Skeletal muscle satellite cell (primary cell): ENCODE results near the gene TIMM13.
"Not testable (repeated sequence)": the region's sequence is repeated elsewhere in the genome, so short reads cannot be mapped to it uniquely, and the experiment has no call there.

Source experiments
- H3K27me3 ChIP-seq: 2 replicates; pipeline ENCODE4 v1.7.0; 2013; ENCODE audit warnings: low read length; ENCODE audit not compliant: control insufficient read depth, insufficient read depth
- H3K36me3 ChIP-seq: 2 replicates; pipeline ENCODE4 v1.7.0; 2013; ENCODE audit warnings: mild to moderate bottlenecking, control low read depth, low read length; ENCODE audit not compliant: insufficient read depth
- H3K4me1 ChIP-seq: 2 replicates; pipeline ENCODE4 v1.7.0; 2013; ENCODE audit warnings: low read length; ENCODE audit not compliant: control insufficient read depth, insufficient read depth
- H3K4me2 ChIP-seq: 2 replicates; pipeline ENCODE4 v1.7.0; 2013; ENCODE audit warnings: mild to moderate bottlenecking, low read length
- H3K4me3 ChIP-seq: 2 replicates; pipeline ENCODE4 v1.7.0; 2013; ENCODE audit warnings: low read length
- H3K9ac ChIP-seq: 2 replicates; pipeline ENCODE4 v1.7.0; 2013; ENCODE audit warnings: mild to moderate bottlenecking, low read depth, low read length, moderate library complexity
- H3K9me3 ChIP-seq: replicated peaks from 2 replicates; pipeline ENCODE4 v1.7.0; 2013; ENCODE audit warnings: mild to moderate bottlenecking, control low read depth, low read length

Gene TIMM13

DNA sequence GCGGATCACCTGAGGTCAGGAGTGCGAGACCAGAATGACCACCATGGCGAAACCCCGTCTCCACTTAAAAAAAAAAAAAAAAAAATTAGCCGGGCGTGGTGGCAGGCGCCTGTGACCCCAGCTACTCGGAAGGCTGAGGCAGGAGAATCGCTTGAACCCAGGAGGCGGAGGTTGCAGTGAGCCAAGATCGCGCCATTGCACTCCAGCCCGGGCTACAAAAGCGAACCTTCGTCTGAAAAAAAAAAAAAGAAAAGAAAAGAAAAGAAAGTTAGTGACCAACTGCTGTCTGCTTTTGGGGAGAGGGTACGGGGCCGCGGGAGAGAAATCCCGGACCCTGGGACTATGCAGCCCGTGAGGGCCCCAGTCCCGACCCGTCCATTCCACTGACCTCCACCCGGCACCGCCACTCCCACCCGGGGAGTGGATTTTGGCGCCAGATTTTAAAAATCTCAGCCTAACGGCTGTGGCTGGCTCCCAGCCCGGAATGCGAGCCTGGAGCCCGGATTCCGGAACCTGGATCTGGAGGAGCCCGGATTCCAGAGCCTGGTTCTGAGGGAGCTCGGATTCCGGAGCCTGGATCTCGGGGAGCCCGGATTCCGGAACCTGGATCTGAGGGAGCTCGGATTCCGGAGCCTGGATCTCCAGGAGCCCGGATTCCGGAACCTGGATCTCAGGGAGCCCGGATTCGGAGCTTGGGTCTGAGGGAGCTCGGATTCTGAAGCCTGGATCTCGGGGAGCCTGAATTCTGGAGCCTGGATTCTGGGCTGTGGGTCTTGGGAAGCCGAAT, 35.4 kb upstream of the TIMM13 start:
- H3K4me3 ChIP-seq = peak overlapping the region; percentile 87
- H3K9ac ChIP-seq = peak overlapping the region; percentile 82
- H3K4me1 ChIP-seq = peaks cover 10% of the 10 kb centered on the region

GRCh38 chr19:2461751-2462634, 34.6 kb upstream of the TIMM13 start:
- no peaks in the 10 kb centered on the region for H3K36me3 ChIP-seq
- peaks cover 14% of the 10 kb centered on the region for H3K4me1 ChIP-seq
- H3K4me2 ChIP-seq = peak overlapping the region; percentile 98
- H3K4me3 ChIP-seq = peak overlapping the region; percentile 87
- no peaks in the 10 kb centered on the region for H3K27me3 ChIP-seq
- no peaks in the 10 kb centered on the region for H3K9me3 ChIP-seq
- peak overlapping the region; percentile 82 for H3K9ac ChIP-seq

More for the DNA sequence above, 35.4 kb upstream of the TIMM13 start:
- H3K27me3 ChIP-seq = no peaks in the 10 kb centered on the region
- H3K9me3 ChIP-seq = no peaks in the 10 kb centered on the region
- no peaks in the 10 kb centered on the region for H3K36me3 ChIP-seq
- peak overlapping the region; percentile 98 for H3K4me2 ChIP-seq

GRCh38 chr19:2460245-2460644, 32.9 kb upstream of the TIMM13 start:
- no peak overlapping the region for H3K9ac ChIP-seq
- H3K9me3 ChIP-seq = no peaks in the 10 kb centered on the region
- no peak overlapping the region for H3K4me2 ChIP-seq
- no peaks in the 10 kb centered on the region for H3K36me3 ChIP-seq
- H3K4me1 ChIP-seq = peaks cover 19% of the 10 kb centered on the region
- no peak overlapping the region for H3K4me3 ChIP-seq
- no peaks in the 10 kb centered on the region for H3K27me3 ChIP-seq

DNA sequence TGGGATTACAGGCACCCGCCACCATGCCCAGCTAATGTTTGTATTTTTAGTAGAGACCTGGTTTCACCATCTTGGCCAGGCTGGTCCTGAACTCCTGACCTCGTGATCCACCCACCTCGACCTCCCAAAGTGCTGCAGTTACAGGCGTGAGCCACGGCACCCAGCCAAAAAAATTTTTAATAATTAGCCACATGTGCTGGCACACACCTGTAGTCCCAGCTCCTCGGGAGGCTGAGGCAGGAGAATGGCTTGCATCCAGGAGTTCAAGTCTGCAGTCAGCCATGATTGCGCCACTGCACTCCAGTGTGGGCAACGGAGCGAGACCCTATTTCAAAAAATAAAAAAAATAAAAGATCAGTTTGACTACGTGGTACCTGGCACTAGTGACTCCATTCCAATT, 31.4 kb upstream of the TIMM13 start:
- not testable (repeated sequence) for H3K36me3 ChIP-seq, H3K9me3 ChIP-seq, H3K9ac ChIP-seq, H3K4me3 ChIP-seq, H3K4me2 ChIP-seq, H3K27me3 ChIP-seq
- peaks cover 27% of the 10 kb centered on the region for H3K4me1 ChIP-seq

DNA sequence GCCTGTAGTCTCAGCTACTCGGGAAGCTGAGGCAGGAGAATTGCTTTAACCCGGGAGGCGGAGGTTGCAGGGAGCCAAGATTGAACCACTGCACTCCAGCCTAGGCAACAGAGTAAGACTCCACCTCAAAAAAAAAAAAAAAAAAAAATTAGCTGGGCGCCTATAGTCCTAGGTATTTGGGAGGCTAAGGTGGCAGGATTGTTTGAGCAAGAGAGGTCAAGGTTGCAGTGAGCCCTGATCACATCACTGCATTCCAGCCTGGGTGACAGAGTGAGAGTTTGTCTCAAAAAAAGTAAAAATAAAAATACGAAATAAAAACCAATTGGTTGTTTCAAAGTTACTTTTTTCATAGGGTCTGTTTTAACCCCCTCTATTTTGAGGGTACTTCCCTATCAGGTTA, 30.7 kb upstream of the TIMM13 start:
- H3K27me3 ChIP-seq = no peaks in the 10 kb centered on the region
- H3K4me2 ChIP-seq = no peak overlapping the region
- no peaks in the 10 kb centered on the region for H3K9me3 ChIP-seq
- H3K36me3 ChIP-seq = no peaks in the 10 kb centered on the region
- no peak overlapping the region for H3K4me3 ChIP-seq
- H3K9ac ChIP-seq = no peak overlapping the region
- H3K4me1 ChIP-seq = peaks cover 27% of the 10 kb centered on the region

- Histone ChIP-seq H3K4me3 (peak overlapping the region; percentile 96), H3K4me1 (peaks cover 24% of the 10 kb centered on the region), H3K27me3 (no peaks in the 10 kb centered on the region), H3K4me2 (peak overlapping the region; percentile 95), H3K36me3 (no peaks in the 10 kb centered on the region), H3K9ac (peak overlapping the region; percentile 53), H3K9me3 (no peaks in the 10 kb centered on the region)
Observed at GRCh38 chr19:2457394-2458037, 30.1 kb upstream of the TIMM13 start.

GRCh38 chr19:2455851-2456570, 28.6 kb upstream of the TIMM13 start:
- no peaks in the 10 kb centered on the region for H3K9me3 ChIP-seq
- H3K27me3 ChIP-seq = no peaks in the 10 kb centered on the region
- H3K9ac ChIP-seq = peak overlapping the region; percentile 94
- H3K4me1 ChIP-seq = peaks cover 17% of the 10 kb centered on the region
- H3K36me3 ChIP-seq = peaks cover 6% of the 10 kb centered on the region
- H3K4me2 ChIP-seq = peak overlapping the region; percentile 95
- H3K4me3 ChIP-seq = peak overlapping the region; percentile 96

DNA sequence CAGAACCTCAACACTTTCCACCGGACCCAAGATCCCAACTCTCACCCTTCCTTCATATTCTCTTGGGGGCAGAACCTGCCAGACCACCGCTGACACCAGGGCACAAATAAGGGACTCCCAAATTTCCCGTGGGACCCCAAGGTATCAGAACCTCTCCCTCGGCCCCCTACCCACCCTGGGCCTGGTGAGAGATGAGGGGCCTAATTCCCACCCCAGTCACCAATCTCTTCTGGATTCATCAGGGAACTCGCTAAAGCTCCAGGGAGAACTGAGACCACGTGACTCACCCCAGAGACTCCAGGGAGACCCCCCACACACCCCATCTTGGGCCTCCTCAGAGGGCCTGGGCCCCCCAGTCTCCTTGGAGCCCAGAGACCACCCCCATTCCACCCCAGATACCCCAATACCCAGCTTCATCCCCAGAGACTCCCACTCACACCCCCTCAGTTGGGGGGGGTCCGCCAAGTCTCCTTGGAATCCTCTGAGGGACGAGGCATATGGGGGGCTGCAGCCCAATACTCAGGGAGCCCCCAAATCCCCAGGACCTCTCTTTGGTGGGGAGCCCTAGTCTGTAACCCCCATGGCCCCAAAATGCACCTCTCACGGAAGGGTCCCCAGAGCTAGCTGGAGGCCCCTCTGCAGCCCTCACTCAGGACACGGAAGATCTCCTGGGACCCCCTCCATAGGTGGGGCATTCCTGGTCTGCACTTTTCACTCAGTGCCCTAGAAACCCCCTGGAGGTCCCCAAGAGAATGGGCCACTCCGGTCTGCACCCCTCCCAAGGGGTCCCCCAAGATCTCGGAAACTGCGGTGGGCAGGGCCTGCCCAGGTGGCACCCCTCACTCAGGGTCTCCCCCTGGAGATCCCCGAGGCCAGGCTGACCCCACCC, 27.8 kb upstream of the TIMM13 start:
- no peaks in the 10 kb centered on the region for H3K27me3 ChIP-seq
- peak overlapping the region; percentile 94 for H3K9ac ChIP-seq
- peak overlapping the region; percentile 96 for H3K4me3 ChIP-seq
- H3K4me1 ChIP-seq = peaks cover 16% of the 10 kb centered on the region
- H3K4me2 ChIP-seq = peak overlapping the region; percentile 95
- H3K9me3 ChIP-seq = no peaks in the 10 kb centered on the region
- H3K36me3 ChIP-seq = peaks cover 8% of the 10 kb centered on the region

GRCh38 chr19:2454199-2454961, 27.0 kb upstream of the TIMM13 start:
- Histone ChIP-seq H3K9ac (peak overlapping the region; percentile 94), H3K36me3 (peaks cover 8% of the 10 kb centered on the region), H3K4me3 (peak overlapping the region; percentile 96), H3K4me2 (peak overlapping the region; percentile 95), H3K4me1 (peaks cover 16% of the 10 kb centered on the region), H3K9me3 (no peaks in the 10 kb centered on the region), H3K27me3 (no peaks in the 10 kb centered on the region)
